Neural progenitor cell (in vitro differentiated cells): ENCODE data around the gene PRRX1. TPM values are rescaled to one million over a fixed set of nuclear protein-coding genes. Genes with fewer than 3 reads are reported as not detected.

Experiments
- DNase-seq: peaks from one replicate; pipeline ENCODE4 v3.0.0-alpha.2; 2016; ENCODE audit warnings: low spot score
- H2AFZ ChIP-seq: fragments of 200-600 bp; sonication (generic); replicated peaks from 2 replicates; pipeline ENCODE4 v1.6.1; 2016; ENCODE audit warnings: antibody characterized with exemption
- H3F3A ChIP-seq: fragments of 200-600 bp; sonication (generic); 2 replicates; pipeline ENCODE4 v1.6.1; 2016; ENCODE audit warnings: antibody characterized with exemption, low read depth
- H3K27ac ChIP-seq: fragments of 200-600 bp; sonication (generic); 2 replicates; pipeline ENCODE4 v1.5.1; 2016; ENCODE audit warnings: mild to moderate bottlenecking
- H3K27me3 ChIP-seq: fragments of 200-600 bp; sonication (generic); 2 replicates; pipeline ENCODE4 v1.6.1; 2016; ENCODE audit warnings: mild to moderate bottlenecking, moderate library complexity
- H3K36me3 ChIP-seq: fragments of 200-600 bp; sonication (generic); 2 replicates; pipeline ENCODE4 v1.5.1; 2016
- H3K4me1 ChIP-seq: fragments of 200-600 bp; sonication (generic); 2 replicates; pipeline ENCODE4 v1.6.1; 2016; ENCODE audit warnings: mixed run types
- H3K4me2 ChIP-seq: fragments of 200-600 bp; sonication (generic); 2 replicates; pipeline ENCODE4 v1.6.1; 2016
- H3K4me3 ChIP-seq: fragments of 200-600 bp; sonication (generic); 2 replicates; pipeline ENCODE4 v1.5.1; 2016
- H3K79me2 ChIP-seq: fragments of 200-600 bp; sonication (generic); 2 replicates; pipeline ENCODE4 v1.6.1; 2016; ENCODE audit warnings: low read depth
- H3K9ac ChIP-seq: fragments of 200-600 bp; sonication (generic); 2 replicates; pipeline ENCODE4 v1.6.1; 2016
- H3K9me3 ChIP-seq: fragments of 200-600 bp; sonication (generic); 2 replicates; pipeline ENCODE4 v1.5.1; 2016; ENCODE audit warnings: low read depth
- H4K20me1 ChIP-seq: fragments of 200-600 bp; sonication (generic); 2 replicates; pipeline ENCODE4 v1.6.1; 2016; ENCODE audit warnings: low read depth
- H3K27ac Mint-ChIP-seq: 3 replicates; pipeline ENCODE4 v1.8.0; 2021; ENCODE audit warnings: mixed read lengths
- H3K27me3 Mint-ChIP-seq: 2 replicates; pipeline ENCODE4 v1.8.0; 2022; ENCODE audit warnings: low read depth, mild to moderate bottlenecking, inconsistent platforms, moderate library complexity, mixed read lengths; ENCODE audit not compliant: insufficient read depth
- H3K36me3 Mint-ChIP-seq: 3 replicates; pipeline ENCODE4 v1.8.0; 2021; ENCODE audit warnings: mixed read lengths
- H3K4me1 Mint-ChIP-seq: 3 replicates; pipeline ENCODE4 v1.8.0; 2021; ENCODE audit warnings: mixed read lengths
- H3K4me3 Mint-ChIP-seq: 3 replicates; pipeline ENCODE4 v1.8.0; 2021; ENCODE audit warnings: mild to moderate bottlenecking, moderate library complexity, mixed read lengths
- H3K9me3 Mint-ChIP-seq: 3 replicates; pipeline ENCODE4 v1.8.0; 2020; ENCODE audit warnings: mixed read lengths
- CTCF ChIP-seq: fragments of 200-600 bp; sonication (generic); IDR thresholded peaks from 2 replicates; pipeline ENCODE4 v1.5.1; 2017; ENCODE audit warnings: antibody characterized with exemption, mild to moderate bottlenecking
- EZH2 ChIP-seq: fragments of 200-600 bp; sonication (generic); IDR thresholded peaks from 2 replicates; pipeline ENCODE4 v1.6.1; 2017; ENCODE audit warnings: antibody characterized with exemption, mild to moderate bottlenecking, moderate library complexity
- EZH2phosphoT487 ChIP-seq: fragments of 200-600 bp; sonication (generic); IDR thresholded peaks from 2 replicates; pipeline ENCODE4 v1.6.1; 2017; ENCODE audit warnings: antibody characterized with exemption
- total RNA-seq: library from RNA; depleted of rRNA; stranded (reverse); fragments of >200 nt; gene quantifications from 2 replicates; pipeline ENCODE4 v1.2.3, GENCODE V29; 2015; ENCODE audit warnings: low replicate concordance

PRRX1 gene
- total RNA-seq, 1 donor from 2014 or later: 0.19 TPM

- Histone ChIP-seq H4K20me1 (no peaks in the 10 kb centered on the region), H3K9ac (no peak overlapping the region), H3K27me3 (no peaks in the 10 kb centered on the region), H3K4me2 (no peak overlapping the region), H3K4me3 (no peak overlapping the region), H3K4me1 (no peaks in the 10 kb centered on the region), H3F3A (no peaks in the 10 kb centered on the region), H3K27ac (no peak overlapping the region), H3K79me2 (no peaks in the 10 kb centered on the region), H2AFZ (no peak overlapping the region), H3K9me3 (no peaks in the 10 kb centered on the region), H3K36me3 (no peaks in the 10 kb centered on the region)
- no peak for DNase-seq
- H3K27ac Mint-ChIP-seq: no peak overlapping the region
- no peak overlapping the region for H3K4me3 Mint-ChIP-seq
- no peak for TF ChIP-seq EZH2
- no peak for TF ChIP-seq EZH2phosphoT487
- no peak for TF ChIP-seq CTCF
- H3K36me3 Mint-ChIP-seq: peaks cover 2% of the 10 kb centered on the region
- H3K4me1 Mint-ChIP-seq: peaks cover 15% of the 10 kb centered on the region
- H3K9me3 Mint-ChIP-seq: peaks cover 3% of the 10 kb centered on the region
- H3K27me3 Mint-ChIP-seq: no peaks in the 10 kb centered on the region
Observed at GRCh38 chr1:170714163-170714562, 50.2 kb downstream of the PRRX1 start.

- Histone ChIP-seq H3K36me3 (no peaks in the 10 kb centered on the region), H2AFZ (no peak overlapping the region), H3K9me3 (no peaks in the 10 kb centered on the region), H3K4me1 (no peaks in the 10 kb centered on the region), H3K4me3 (no peak overlapping the region), H3K27ac (no peak overlapping the region), H3K4me2 (no peak overlapping the region), H3K79me2 (no peaks in the 10 kb centered on the region), H3F3A (no peaks in the 10 kb centered on the region), H3K9ac (no peak overlapping the region), H4K20me1 (no peaks in the 10 kb centered on the region), H3K27me3 (no peaks in the 10 kb centered on the region)
- TF ChIP-seq EZH2phosphoT487: no peak
- no peak for TF ChIP-seq CTCF
- no peak for TF ChIP-seq EZH2
- Mint-ChIP-seq H3K36me3 (peaks cover 2% of the 10 kb centered on the region), H3K4me3 (no peak overlapping the region), H3K9me3 (peaks cover 3% of the 10 kb centered on the region), H3K27me3 (no peaks in the 10 kb centered on the region), H3K4me1 (peaks cover 15% of the 10 kb centered on the region), H3K27ac (no peak overlapping the region)
- no peak for DNase-seq
Observed at GRCh38 chr1:170714938-170715337, 51.0 kb downstream of the PRRX1 start.

GRCh38 chr1:170716835-170717429 lies 53.0 kb downstream of the PRRX1 start:
- no peaks in the 10 kb centered on the region for H3K9me3 ChIP-seq
- Mint-ChIP-seq H3K9me3 (peaks cover 3% of the 10 kb centered on the region), H3K4me1 (peaks cover 15% of the 10 kb centered on the region), H3K27ac (no peak overlapping the region), H3K27me3 (no peaks in the 10 kb centered on the region), H3K36me3 (peaks cover 2% of the 10 kb centered on the region), H3K4me3 (no peak overlapping the region)
- no peak for DNase-seq
- H3K4me3 ChIP-seq: no peak overlapping the region
- no peaks in the 10 kb centered on the region for H3K36me3 ChIP-seq
- H4K20me1 ChIP-seq: no peaks in the 10 kb centered on the region
- no peak overlapping the region for H2AFZ ChIP-seq
- no peak for TF ChIP-seq EZH2phosphoT487
- TF ChIP-seq EZH2: no peak
- H3K4me1 ChIP-seq: no peaks in the 10 kb centered on the region
- H3K9ac ChIP-seq: no peak overlapping the region
- no peaks in the 10 kb centered on the region for H3K79me2 ChIP-seq
- H3F3A ChIP-seq: no peaks in the 10 kb centered on the region
- H3K4me2 ChIP-seq: no peak overlapping the region
- no peak overlapping the region for H3K27ac ChIP-seq
- H3K27me3 ChIP-seq: no peaks in the 10 kb centered on the region

DNA sequence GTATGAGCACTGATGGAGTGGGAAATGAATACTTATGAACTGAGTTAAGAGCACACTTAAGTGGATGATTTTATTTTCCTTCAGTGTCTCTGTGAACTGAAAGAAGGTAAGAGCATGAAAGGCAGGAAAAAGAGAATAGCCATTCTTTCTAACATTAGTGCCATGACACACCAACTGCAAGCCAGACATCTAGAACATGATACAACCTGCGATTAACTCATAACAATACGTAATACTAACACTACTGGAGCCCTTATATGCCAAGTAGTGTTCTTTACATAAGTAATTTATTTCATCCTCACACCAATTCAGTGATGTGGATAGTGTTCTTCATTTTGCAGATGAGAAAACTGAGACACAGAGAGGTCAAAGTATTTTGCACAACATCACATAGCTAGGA lies 56.7 kb downstream of the PRRX1 start:
- Mint-ChIP-seq H3K36me3 (peaks cover 2% of the 10 kb centered on the region), H3K27me3 (no peaks in the 10 kb centered on the region), H3K4me1 (no peaks in the 10 kb centered on the region), H3K27ac (no peak overlapping the region), H3K9me3 (peaks cover 3% of the 10 kb centered on the region), H3K4me3 (no peak overlapping the region)
- no peaks in the 10 kb centered on the region for H3F3A ChIP-seq
- DNase-seq: no peak
- H3K27me3 ChIP-seq: no peaks in the 10 kb centered on the region
- no peak overlapping the region for H3K27ac ChIP-seq
- no peaks in the 10 kb centered on the region for H4K20me1 ChIP-seq
- H3K4me1 ChIP-seq: no peaks in the 10 kb centered on the region
- H3K36me3 ChIP-seq: no peaks in the 10 kb centered on the region
- no peak overlapping the region for H3K9ac ChIP-seq
- TF ChIP-seq EZH2 (no peak), CTCF (no peak), EZH2phosphoT487 (no peak)
- H3K9me3 ChIP-seq: no peaks in the 10 kb centered on the region
- H3K4me3 ChIP-seq: no peak overlapping the region
- H2AFZ ChIP-seq: no peak overlapping the region
- H3K4me2 ChIP-seq: no peak overlapping the region
- no peaks in the 10 kb centered on the region for H3K79me2 ChIP-seq
